ENCODE results near the gene SLC6A1.

GRCh38 chr3:10945683-10946287 is 46.8 kb upstream of the SLC6A1 start:
- TF ChIP-seq CTCF (IDR thresholded peaks at IDR 0.05) (peak in 5 of 7 experiments; percentile 16 to 83 (median 71)), EP300 (IDR thresholded peaks at IDR 0.05) (no peak), POLR2A (IDR thresholded peaks at IDR 0.05) (no peak), POLR2AphosphoS5 (IDR thresholded peaks at IDR 0.05) (no peak)

Measured in stomach (tissue), 4 donors.